ENCODE measurements around the gene CCDC85B.
"Not testable (repeated sequence)": the region's sequence is repeated elsewhere in the genome, so short reads cannot be mapped to it uniquely, and the experiment has no call there.

CCDC85B gene

GRCh38 chr11:65890324-65891218 lies at the start of gene CCDC85B:
Gene CCDC85B (plus strand): TSS chr11:65890673. CDS start chr11:65890784, 111 bp downstream.
- peak; percentile 97 to 98 for DNase-seq (ENCODE audit: low read depth in 2 of 2)

- DNase-seq (ENCODE audit: low read depth in 2 of 2), result no peak
Measured at GRCh38 chr11:65842144-65842543, 48.3 kb upstream of the CCDC85B start.

- DNase-seq (ENCODE audit: low read depth in 2 of 2), result no peak
Measured at GRCh38 chr11:65843811-65844210, 46.7 kb upstream of the CCDC85B start.

DNA sequence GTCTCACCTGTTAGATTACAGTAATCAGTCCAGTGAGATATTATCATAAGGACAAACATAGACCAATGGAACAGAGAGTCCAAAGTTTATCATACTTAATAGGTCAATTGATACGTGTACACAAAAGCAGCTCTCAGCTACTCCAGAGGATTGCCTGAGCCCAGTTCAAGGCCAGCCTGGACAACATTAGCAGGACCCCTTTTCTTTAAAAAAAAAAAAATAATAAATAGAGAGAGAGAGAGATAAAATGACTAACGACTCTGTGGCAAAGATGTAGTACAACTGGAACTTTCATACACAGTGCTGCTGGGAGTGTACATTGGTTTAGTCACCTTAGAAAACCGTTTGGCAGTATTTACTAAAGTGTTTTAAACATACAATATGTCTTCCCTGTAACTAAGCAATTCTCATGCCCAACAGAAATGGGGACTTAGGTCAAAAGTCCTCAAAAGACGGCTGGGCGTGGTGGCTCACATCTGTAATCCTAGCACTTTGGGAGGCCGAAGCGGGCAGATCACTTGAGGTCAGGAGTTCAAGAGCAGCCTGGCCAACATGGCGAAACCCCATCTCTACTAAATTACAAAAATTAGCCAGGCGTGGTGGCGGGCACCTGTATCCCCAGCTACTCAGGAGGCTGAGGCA lies 46.1 kb upstream of the CCDC85B start:
- DNase-seq (ENCODE audit: low read depth in 2 of 2), result no peak

DNA sequence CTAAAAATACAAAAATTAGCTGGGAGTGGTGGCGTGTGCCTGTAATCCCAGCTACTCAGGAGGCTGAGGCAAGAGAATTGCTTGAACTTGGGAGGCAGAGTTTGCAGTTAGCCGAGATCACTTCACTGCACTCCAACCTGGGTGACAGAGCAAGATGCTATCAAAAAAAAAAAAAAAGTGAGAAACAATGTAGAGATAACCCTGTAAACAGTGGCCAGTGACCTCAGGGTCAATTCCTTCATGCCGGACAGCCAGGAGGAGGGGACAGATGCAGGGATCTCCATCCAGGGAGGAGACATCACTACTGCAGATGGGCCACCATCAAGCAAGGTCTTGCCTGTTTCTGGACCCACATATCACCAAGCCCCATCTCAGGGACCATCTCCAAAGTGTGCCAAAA lies 42.7 kb upstream of the CCDC85B start:
- no peak for DNase-seq (ENCODE audit: low read depth in 2 of 2)

GRCh38 chr11:65848693-65849092 lies 41.8 kb upstream of the CCDC85B start:
- DNase-seq (ENCODE audit: low read depth in 2 of 2), result not testable (repeated sequence)

DNA sequence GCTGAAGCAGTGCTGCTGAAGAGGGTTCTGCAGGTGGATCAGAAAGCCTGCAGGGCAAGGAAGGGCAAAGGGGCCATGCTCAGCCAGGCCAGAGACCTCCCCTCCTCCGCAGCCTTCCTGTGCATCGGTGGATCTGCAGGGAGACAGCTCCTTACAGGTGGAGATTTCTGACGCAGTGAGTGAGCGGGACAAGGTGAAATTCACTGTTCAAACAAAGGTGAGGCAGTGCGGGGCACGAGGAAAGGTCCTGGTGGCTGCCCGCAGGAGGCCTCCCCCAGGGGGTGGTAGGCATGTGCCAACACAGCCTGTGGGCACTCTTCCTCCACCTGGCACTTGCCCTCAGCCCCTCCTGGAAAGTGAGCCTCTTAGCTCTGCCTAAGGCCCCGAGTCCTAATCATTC lies 41.1 kb upstream of the CCDC85B start:
- DNase-seq (ENCODE audit: low read depth in 2 of 2), result no peak

GRCh38 chr11:65849771-65850216 lies 40.7 kb upstream of the CCDC85B start:
- no peak for DNase-seq (ENCODE audit: low read depth in 2 of 2)

DNA sequence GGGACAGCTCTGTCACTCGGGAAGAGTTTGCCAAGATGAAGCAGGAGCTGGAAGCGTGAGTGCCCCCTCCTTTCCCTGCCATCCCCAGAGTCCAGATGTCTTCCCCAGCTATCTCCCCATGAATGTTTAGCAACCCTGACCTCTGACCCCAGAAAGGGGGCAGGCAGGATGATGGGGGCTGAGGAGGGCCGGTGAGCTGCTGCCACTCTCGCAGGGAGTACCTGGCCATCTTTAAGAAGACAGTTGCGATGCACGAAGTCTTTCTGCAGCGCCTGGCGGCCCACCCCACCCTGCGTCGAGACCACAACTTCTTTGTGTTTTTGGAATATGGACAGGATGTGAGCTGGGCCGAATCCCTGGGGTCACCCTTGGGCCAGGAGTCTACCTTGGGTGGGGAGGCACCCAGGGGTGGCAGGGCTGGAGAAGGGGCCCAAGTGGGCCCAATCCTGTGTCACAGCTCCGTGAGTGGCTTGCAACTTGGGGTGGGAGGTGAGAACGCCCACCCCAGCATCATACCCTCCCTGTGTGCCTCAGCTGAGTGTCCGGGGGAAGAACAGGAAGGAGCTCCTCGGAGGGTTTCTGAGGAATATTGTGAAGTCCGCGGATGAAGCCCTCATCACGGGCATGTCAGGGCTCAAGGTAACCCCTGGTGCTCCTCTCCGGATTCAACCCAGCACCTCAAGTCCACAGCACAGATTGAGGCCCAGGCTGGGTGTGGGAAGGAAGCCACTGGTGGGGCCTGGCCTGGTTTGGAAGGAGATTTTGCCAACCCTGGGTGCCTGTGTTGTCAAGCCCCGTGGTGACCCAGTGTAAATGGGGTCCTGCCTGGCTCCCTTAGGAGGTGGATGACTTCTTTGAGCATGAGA lies 40.0 kb upstream of the CCDC85B start:
- no peak for DNase-seq (ENCODE audit: low read depth in 2 of 2)

DNA sequence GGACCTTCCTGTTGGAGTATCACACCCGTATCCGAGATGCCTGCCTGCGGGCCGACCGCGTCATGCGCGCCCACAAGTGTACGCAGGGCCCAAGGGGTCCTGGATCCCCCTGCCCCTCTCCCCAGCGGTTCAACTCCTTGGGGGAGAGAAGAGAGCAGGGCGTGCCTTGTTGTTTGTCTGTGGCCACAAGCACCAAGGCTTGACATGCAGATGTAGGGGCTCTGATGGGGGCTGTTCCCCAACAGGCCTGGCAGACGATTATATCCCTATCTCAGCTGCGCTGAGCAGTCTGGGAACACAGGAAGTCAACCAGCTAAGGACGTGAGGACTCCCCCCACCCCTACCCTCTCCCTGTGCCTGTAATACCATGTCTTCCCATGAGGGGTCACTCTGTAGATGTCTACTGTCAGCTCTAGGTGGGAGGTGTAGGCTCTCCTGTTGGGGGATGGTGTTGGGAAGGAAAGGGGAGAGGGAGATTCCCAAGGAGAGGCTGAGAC lies 39.3 kb upstream of the CCDC85B start:
- DNase-seq (ENCODE audit: low read depth in 2 of 2), result no peak

- no peak for DNase-seq (ENCODE audit: low read depth in 2 of 2)
Measured at GRCh38 chr11:65851811-65852507, 38.5 kb upstream of the CCDC85B start.

GRCh38 chr11:65852508-65853245 lies 37.8 kb upstream of the CCDC85B start:
- no peak for DNase-seq (ENCODE audit: low read depth in 2 of 2)

DNA sequence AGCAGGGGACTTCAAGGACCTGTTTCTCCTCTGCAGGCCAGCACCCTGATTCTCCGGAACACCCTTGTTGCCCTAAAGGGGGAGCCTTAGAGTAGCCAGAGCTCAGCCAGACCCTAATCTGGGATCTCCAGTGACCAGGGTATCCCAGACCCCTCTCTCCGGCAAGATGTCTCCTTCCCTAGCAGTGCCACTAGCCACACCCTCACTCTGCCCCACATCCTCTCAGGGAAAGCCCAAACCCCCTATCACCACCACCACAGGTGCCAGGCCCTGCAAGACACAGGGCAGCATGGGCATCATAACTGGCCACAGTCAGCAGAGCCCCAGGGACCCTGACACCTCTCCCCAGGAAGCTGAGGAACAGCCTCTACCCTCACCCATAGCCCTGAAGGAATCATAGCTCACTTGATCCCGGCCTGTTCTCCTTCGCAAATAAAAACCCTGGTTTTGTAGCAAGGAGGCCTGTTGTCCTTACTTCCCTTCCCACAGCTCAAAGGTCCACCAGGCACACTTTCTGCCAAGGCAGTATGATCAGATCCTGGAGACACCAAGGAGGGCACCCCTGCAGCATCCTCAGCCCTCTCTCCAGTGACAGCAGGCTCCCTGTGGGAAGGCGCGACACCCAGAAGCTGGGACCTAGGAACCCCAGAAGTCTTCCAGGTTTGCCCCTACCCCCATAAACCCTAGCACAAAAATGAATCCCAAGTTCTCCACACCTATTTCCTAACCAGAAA lies 37.1 kb upstream of the CCDC85B start:
- DNase-seq (ENCODE audit: low read depth in 2 of 2), result no peak

GRCh38 chr11:65854161-65854592 lies 36.3 kb upstream of the CCDC85B start:
- no peak for DNase-seq (ENCODE audit: low read depth in 2 of 2)

- no peak for DNase-seq (ENCODE audit: low read depth in 2 of 2)
Measured at GRCh38 chr11:65854852-65855837, 35.3 kb upstream of the CCDC85B start.

GRCh38 chr11:65855927-65856363 lies 34.5 kb upstream of the CCDC85B start:
- no peak for DNase-seq (ENCODE audit: low read depth in 2 of 2)

- DNase-seq (ENCODE audit: low read depth in 2 of 2), result peak; percentile 70 to 73
Measured at GRCh38 chr11:65856689-65857499, 33.6 kb upstream of the CCDC85B start.

DNA sequence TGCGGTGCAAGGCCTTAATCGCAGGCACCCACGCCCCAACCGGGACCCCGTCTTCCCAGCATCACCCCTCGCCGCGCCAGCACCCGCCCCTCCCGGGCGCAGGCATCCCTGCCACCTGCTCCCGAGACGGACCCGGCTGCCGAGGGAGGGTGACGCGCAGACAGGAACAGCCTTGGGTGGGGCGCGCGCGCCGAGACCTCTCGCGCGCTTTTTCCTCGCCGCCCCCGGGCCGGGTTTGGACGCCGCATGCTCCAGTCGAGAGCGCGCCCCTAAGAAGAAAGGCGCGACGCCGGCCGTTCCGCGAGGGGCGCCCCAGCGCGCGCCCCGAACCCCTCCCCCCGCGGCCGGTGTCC lies 33.0 kb upstream of the CCDC85B start:
- DNase-seq (ENCODE audit: low read depth in 2 of 2), result peak in 1 of 2 donors; percentile 55

All from stimulated activated CD8-positive, alpha-beta memory T cell treated with anti-CD3 and anti-CD28 coated beads, Interleukin-15, amount 100 ng/mL, for 4 hours (primary cell).